Measurements from ENCODE around the gene FAM111B. TPM values are rescaled to one million over a fixed set of nuclear protein-coding genes. Genes with fewer than 3 reads are reported as not detected.
A peak's percentile ranks its signal among the peaks of the same experiment; 100 is the strongest.

Gene FAM111B
- polyA plus RNA-seq, 1 experiment: 2.7 TPM

GRCh38 chr11:59144096-59144495 lies 37.1 kb downstream of the FAM111B start:
- ChIA-PET CTCF (interaction anchor here (0.5 to 10.5 kb wide), 10 partner anchors 8 to 90 kb away, joined by 3 to 143 read pairs (median 6); partner anchors contain the start of genes DTX4 and FAM111B), POLR2A (interaction anchor here (1.1 to 1.2 kb wide), 2 partner anchors 14 to 37 kb away, joined by 3 read pairs; partner anchors contain the start of gene FAM111B)
- no peaks in the 10 kb centered on the region; the same call in 1 of the 2 replicates for H3K9me3 ChIP-seq (ENCODE audit: control insufficient read depth, insufficient read depth, low read length)
- DNase-seq (ENCODE audit: low read depth, low spot score): no peak
- H3K27ac ChIP-seq (ENCODE audit: low read depth, low read length): peak overlapping the region; percentile 55
- no peak for TF ChIP-seq CTCF (IDR thresholded peaks at IDR 0.05; ENCODE audit: low read depth, low read length)
- peak overlapping the region; percentile 66 for H3K4me3 ChIP-seq (ENCODE audit: low read depth, low read length)
- no peaks in the 10 kb centered on the region for H3K27me3 ChIP-seq (ENCODE audit: control insufficient read depth, insufficient read depth, low read length)

GRCh38 chr11:59144579-59145345 lies 37.7 kb downstream of the FAM111B start:
- TF ChIP-seq CTCF (IDR thresholded peaks at IDR 0.05; ENCODE audit: low read depth, low read length): no peak
- peak overlapping the region; percentile 55 for H3K27ac ChIP-seq (ENCODE audit: low read depth, low read length)
- CTCF ChIA-PET: interaction anchor here (0.7 to 10.5 kb wide), 13 partner anchors 9 to 92 kb away, joined by 3 to 143 read pairs (median 5); partner anchors contain the start of genes DTX4 and FAM111B
- DNase-seq (ENCODE audit: low read depth, low spot score): peak; percentile 42
- peak overlapping the region; percentile 66 for H3K4me3 ChIP-seq (ENCODE audit: low read depth, low read length)
- H3K27me3 ChIP-seq (ENCODE audit: control insufficient read depth, insufficient read depth, low read length): no peaks in the 10 kb centered on the region
- H3K9me3 ChIP-seq (ENCODE audit: control insufficient read depth, insufficient read depth, low read length): no peaks in the 10 kb centered on the region; the same call in 1 of the 2 replicates
- POLR2A ChIA-PET: interaction anchor here (1.1 to 1.2 kb wide), 2 partner anchors 14 to 38 kb away, joined by 3 read pairs; partner anchors contain the start of gene FAM111B

GRCh38 chr11:59145534-59145933 lies 38.5 kb downstream of the FAM111B start:
- TF ChIP-seq CTCF (IDR thresholded peaks at IDR 0.05; ENCODE audit: low read depth, low read length): no peak
- Histone ChIP-seq H3K27me3 (ENCODE audit: control insufficient read depth, insufficient read depth, low read length) (no peaks in the 10 kb centered on the region), H3K4me3 (ENCODE audit: low read depth, low read length) (peak overlapping the region; percentile 66), H3K27ac (ENCODE audit: low read depth, low read length) (no peak overlapping the region), H3K9me3 (ENCODE audit: control insufficient read depth, insufficient read depth, low read length) (no peaks in the 10 kb centered on the region; the same call in 1 of the 2 replicates)
- DNase-seq (ENCODE audit: low read depth, low spot score): no peak
- ChIA-PET POLR2A (no interaction called here), CTCF (interaction anchor here (1.0 to 10.5 kb wide), 9 partner anchors 10 to 93 kb away, joined by 3 to 143 read pairs (median 5); partner anchors contain the start of gene DTX4)

GRCh38 chr11:59151761-59152160 lies 44.7 kb downstream of the FAM111B start:
- CTCF ChIA-PET: interaction anchor here (0.6 to 2.6 kb wide), 6 partner anchors 16 to 575 kb away, joined by 3 to 12 read pairs (median 4); partner anchors contain the start of gene DTX4
- Histone ChIP-seq H3K27me3 (ENCODE audit: control insufficient read depth, insufficient read depth, low read length) (no peaks in the 10 kb centered on the region), H3K4me3 (ENCODE audit: low read depth, low read length) (no peak overlapping the region), H3K27ac (ENCODE audit: low read depth, low read length) (no peak overlapping the region), H3K9me3 (ENCODE audit: control insufficient read depth, insufficient read depth, low read length) (no peaks in the 10 kb centered on the region)
- POLR2A ChIA-PET: no interaction called here
- no peak for TF ChIP-seq CTCF (IDR thresholded peaks at IDR 0.05; ENCODE audit: low read depth, low read length)
- no peak for DNase-seq (ENCODE audit: low read depth, low spot score)

Data from AG04450 (cell line).